GM12873 (cell line): ENCODE results near the gene DDA1.

ENCODE experiments used
- TF ChIP-seq, protein P1 (sequence below): IDR thresholded peaks from 2 replicates; pipeline ENCODE4 v1.5.1; 2012; ENCODE audit warnings: low read depth, mild to moderate bottlenecking, moderate library complexity, low read length, control low read depth; ENCODE audit not compliant: insufficient read depth; ENCODE audit errors: missing control alignments

The DDA1 gene

DNA sequence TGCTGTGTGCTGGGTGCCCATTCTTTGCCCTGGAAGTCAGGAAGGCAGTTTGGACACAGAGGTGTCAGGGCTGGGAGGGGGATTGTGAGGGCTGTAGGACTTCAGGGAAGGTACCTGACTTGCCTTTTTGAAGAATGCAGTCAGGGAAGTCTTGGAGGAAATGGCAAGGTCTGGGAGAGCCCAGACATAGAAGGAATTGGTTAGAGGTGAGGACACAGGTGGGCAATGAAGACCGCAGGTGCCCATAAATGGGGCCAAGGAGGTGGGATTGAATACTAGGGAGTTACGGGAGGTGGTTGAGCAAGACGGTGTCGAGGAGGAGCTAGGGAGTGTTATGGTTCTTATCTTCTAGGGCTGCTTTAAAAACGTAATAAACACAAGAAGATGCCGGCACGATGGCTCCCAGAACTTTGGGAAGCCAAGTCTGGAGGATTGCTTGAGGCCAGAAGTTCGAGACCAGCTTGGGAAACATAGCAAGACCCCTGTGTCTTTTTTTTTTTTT lies 1.4 kb upstream of the DDA1 start:
- TF ChIP-seq, protein P1, sequence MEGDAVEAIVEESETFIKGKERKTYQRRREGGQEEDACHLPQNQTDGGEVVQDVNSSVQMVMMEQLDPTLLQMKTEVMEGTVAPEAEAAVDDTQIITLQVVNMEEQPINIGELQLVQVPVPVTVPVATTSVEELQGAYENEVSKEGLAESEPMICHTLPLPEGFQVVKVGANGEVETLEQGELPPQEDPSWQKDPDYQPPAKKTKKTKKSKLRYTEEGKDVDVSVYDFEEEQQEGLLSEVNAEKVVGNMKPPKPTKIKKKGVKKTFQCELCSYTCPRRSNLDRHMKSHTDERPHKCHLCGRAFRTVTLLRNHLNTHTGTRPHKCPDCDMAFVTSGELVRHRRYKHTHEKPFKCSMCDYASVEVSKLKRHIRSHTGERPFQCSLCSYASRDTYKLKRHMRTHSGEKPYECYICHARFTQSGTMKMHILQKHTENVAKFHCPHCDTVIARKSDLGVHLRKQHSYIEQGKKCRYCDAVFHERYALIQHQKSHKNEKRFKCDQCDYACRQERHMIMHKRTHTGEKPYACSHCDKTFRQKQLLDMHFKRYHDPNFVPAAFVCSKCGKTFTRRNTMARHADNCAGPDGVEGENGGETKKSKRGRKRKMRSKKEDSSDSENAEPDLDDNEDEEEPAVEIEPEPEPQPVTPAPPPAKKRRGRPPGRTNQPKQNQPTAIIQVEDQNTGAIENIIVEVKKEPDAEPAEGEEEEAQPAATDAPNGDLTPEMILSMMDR = no peak

DNA sequence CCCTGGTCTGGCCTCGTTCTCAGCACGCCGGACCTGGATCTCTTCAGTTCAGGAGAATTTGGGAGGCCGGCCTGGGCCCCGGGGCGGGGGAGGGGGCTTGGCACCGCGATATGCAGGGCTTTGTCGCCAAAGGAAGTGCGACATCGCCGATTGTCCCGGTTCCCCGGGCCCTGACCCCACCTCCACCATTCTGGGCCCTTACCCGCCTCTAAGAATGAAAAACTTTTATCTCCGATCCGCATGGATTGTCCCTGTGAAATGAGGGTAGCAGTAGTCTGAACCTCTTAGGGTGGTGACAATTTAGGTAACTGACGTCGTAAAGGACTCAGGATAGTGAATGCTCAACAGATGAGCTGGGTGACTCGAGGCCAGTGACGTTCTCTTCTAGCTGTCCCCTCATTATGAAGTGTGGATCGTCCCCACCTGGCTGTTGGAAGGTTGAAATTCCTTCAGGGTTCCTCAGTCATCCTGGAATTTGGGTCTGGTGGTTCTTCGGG lies 650 bp downstream of the DDA1 start:
- TF ChIP-seq, protein P1 = no peak

DNA sequence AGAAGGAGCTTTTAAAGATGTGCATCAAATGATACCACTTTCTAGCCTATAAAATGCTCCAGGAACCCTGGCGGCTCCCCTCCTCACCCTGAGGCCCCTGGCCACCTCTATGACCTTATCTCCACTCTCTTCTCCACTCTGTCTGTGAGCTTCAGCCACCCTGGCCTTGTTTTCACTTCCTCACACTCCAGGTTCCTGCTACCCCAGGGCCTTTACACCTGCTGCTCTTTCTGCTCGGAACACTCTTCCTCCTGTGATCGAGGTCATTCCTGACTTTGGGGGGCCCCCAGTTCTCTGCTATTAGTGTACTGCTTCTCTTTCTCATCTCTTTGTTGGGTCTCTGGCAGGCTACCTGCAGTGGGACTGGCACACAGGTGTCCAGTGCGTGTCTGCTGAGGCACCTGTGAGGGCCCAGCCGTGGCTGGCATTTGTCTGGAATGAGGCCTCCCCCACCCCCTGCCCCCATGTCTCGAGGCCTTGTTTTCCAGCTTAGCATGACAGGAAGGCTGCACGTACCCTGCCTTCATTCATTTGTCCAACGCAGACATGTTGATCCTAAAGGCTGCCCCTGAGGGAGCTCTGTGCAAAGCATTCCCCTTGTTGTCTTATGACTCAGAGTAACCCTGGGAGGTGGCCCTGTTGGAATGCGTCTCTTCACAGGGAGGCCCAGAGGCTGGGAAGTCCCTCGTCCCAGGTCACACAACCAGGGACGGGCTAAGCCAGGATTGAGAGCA lies 2.3 kb downstream of the DDA1 start:
- TF ChIP-seq, protein P1 = no peak

DNA sequence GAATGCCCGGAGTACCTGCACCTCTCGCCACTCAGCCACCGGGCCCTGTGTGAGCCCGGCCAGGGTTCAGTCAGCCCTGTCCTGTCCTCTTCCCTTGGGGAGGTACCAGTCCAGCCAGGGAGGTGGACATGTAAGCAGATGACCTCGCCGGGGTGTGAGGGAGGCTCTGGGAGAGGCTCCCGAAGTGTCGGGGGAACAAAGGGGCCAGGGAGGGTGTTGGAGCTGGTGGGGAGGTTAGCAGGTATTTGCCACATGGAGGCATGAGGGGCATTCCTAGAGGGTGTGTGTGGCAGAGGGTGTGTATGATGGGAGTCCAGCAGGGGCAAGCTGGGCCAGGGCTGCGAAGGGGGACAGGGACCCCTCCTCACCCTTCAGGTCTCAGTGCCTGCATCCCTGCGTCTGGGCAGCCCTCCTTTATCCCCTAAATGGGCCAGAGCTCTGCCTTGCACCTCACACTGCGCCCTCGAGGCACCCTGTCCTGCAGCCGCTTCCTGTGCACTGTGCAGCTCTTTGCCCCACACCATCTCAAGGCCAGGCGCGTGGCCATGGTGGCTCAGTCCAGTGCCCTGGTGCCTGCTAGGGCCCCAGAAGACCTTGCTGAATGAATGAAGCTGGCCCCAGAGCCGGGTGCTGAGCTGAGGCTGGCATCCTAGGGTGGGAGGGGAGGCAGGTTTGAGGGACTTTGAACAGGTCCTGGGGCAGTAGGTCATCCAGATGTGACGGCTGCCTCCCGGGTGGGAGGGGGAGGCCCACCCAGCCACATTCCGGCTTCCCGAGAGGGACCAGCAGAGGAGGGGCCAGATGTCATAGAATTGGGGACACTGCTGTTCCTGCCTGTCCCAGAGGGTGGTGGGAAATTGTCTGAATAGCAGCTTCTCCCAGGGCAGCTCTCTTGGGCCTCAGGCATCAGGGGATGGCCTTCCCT lies 3.1 kb downstream of the DDA1 start:
- TF ChIP-seq, protein P1 = no peak

DNA sequence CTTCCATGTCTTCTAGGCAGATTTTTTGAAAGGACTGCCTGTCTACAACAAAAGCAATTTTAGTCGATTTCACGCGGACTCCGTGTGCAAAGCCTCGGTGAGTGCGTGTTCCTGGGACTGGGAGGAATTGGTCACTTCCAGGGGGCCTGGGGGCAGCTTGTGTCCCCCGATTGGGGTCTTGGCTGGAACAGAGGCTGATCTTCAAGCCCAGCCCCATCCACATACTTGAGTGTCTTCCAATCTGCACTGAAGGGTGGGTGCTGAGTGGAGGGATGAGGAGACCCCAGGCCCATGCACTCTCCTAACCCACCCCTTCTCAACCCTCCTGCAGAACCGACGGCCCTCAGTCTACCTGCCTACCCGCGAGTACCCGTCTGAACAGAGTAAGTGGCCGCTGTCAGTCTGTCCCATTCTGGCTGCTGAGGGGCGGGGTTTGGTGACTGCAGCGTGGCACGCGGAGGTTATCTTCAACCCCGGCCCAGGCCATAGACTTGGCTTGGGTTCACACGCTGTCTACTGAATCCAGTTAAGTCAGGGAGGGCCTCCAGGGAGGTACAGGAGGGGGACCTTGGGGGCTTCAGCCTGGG lies 4.7 kb downstream of the DDA1 start:
- TF ChIP-seq, protein P1 = no peak

DNA sequence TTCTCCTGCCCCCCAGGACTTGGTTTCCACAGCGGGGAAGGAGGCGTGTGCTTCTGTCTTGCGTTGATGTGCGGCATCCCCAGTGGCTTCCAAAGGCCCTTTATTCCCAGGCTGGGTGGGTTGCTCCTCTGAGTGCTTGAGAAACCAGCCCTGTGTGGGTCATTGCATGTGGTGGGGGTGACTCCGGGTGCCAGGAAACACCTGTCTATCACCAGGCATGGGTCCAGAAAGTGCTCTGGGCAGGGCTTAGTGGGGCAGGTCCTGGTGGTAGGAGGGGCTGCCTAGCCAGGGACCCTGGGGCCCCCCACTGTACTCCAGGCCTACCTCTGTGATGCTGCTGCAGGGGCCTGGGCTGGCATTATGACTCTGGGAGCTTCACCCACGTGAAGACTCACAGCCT lies 9.6 kb downstream of the DDA1 start:
- TF ChIP-seq, protein P1 = no peak
